Right kidney (tissue), 1 donor: Measurements from ENCODE around the gene PKHD1.
A peak's percentile ranks its signal among the peaks of the same experiment; 100 is the strongest.
"Not testable (repeated sequence)": the region's sequence is repeated elsewhere in the genome, so short reads cannot be mapped to it uniquely, and the experiment has no call there.

ENCODE experiments used
- DNase-seq: peaks from one replicate; pipeline ENCODE4 v3.0.0-alpha.2; 2016

The PKHD1 gene

GRCh38 chr6:51992876-51993275 is 94.5 kb downstream of the PKHD1 start:
- no peak for DNase-seq

- DNase-seq: no peak
Measured at GRCh38 chr6:51989789-51990188, 97.6 kb downstream of the PKHD1 start.

GRCh38 chr6:51986864-51987263 is 100.5 kb downstream of the PKHD1 start:
- no peak for DNase-seq

- no peak for DNase-seq
Measured at GRCh38 chr6:51983564-51983963, 103.8 kb downstream of the PKHD1 start.

- not testable (repeated sequence) for DNase-seq
Measured at GRCh38 chr6:51982695-51983094, 104.7 kb downstream of the PKHD1 start.

GRCh38 chr6:51976374-51976773 is 111.0 kb downstream of the PKHD1 start:
- DNase-seq: no peak

GRCh38 chr6:51972659-51973058 is 114.8 kb downstream of the PKHD1 start:
- DNase-seq: no peak

GRCh38 chr6:51968265-51968664 is 119.1 kb downstream of the PKHD1 start:
- no peak for DNase-seq

GRCh38 chr6:51965222-51965801 is 122.1 kb downstream of the PKHD1 start:
- no peak for DNase-seq

GRCh38 chr6:51963980-51964379 is 123.4 kb downstream of the PKHD1 start:
- no peak for DNase-seq

- no peak for DNase-seq
Measured at GRCh38 chr6:51962354-51962753, 125.1 kb downstream of the PKHD1 start.

- no peak for DNase-seq
Measured at GRCh38 chr6:51960419-51960818, 127.0 kb downstream of the PKHD1 start.

GRCh38 chr6:51959744-51960383 is 127.5 kb downstream of the PKHD1 start:
- DNase-seq: peak; percentile 33

- no peak for DNase-seq
Measured at GRCh38 chr6:51954681-51955080, 132.7 kb downstream of the PKHD1 start.

- no peak for DNase-seq
Measured at GRCh38 chr6:51953246-51953645, 134.2 kb downstream of the PKHD1 start.

GRCh38 chr6:51951924-51952323 is 135.5 kb downstream of the PKHD1 start:
- DNase-seq: no peak

GRCh38 chr6:51949526-51949925 is 137.9 kb downstream of the PKHD1 start:
- DNase-seq: no peak

GRCh38 chr6:51939695-51940094 is 147.7 kb downstream of the PKHD1 start:
- DNase-seq: not testable (repeated sequence)

GRCh38 chr6:51936531-51937290 is 150.7 kb downstream of the PKHD1 start:
- DNase-seq: no peak

- no peak for DNase-seq
Measured at GRCh38 chr6:51934098-51934497, 153.3 kb downstream of the PKHD1 start.

GRCh38 chr6:51932956-51933355 is 154.5 kb downstream of the PKHD1 start:
- no peak for DNase-seq

- no peak for DNase-seq
Measured at GRCh38 chr6:51930602-51931001, 156.8 kb downstream of the PKHD1 start.

GRCh38 chr6:51929934-51930574 is 157.4 kb downstream of the PKHD1 start:
- no peak for DNase-seq
